ENCODE measurements around the gene LSMEM2.
A peak's percentile ranks its signal among the peaks of the same experiment; 100 is the strongest.

LSMEM2 gene

DNA sequence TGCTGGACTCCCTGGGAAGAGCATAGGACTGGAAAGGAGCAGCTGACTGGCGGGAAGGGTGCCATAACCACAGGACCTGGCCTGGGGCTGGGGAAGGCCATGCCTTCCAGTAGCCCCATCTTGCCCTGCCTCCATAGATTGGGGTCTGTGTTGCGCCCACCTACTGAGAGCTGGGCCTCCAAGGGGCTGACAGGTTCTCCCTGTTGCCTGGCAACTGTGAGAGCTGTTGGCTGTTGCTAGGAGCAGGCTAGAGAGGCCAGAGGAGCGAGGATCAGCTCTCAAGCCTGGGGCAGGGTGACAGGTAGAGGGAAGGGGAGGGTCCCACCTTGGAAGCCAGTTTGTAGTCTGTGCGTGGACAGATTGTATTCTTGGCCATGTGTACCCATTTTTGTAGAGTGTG, 45.7 kb upstream of the LSMEM2 start:
- H3K9me3 Mint-ChIP-seq: no peaks in the 10 kb centered on the region
- peak overlapping the region; percentile 60 for H3K4me3 Mint-ChIP-seq
- H3K27ac Mint-ChIP-seq: peak overlapping the region; percentile 87
- DNase-seq: no peak
- peaks cover 75% of the 10 kb centered on the region for H3K4me1 Mint-ChIP-seq
- H3K27me3 Mint-ChIP-seq (ENCODE audit: low read depth, poor library complexity): peaks cover 3% of the 10 kb centered on the region
- TF ChIP-seq, protein P1, sequence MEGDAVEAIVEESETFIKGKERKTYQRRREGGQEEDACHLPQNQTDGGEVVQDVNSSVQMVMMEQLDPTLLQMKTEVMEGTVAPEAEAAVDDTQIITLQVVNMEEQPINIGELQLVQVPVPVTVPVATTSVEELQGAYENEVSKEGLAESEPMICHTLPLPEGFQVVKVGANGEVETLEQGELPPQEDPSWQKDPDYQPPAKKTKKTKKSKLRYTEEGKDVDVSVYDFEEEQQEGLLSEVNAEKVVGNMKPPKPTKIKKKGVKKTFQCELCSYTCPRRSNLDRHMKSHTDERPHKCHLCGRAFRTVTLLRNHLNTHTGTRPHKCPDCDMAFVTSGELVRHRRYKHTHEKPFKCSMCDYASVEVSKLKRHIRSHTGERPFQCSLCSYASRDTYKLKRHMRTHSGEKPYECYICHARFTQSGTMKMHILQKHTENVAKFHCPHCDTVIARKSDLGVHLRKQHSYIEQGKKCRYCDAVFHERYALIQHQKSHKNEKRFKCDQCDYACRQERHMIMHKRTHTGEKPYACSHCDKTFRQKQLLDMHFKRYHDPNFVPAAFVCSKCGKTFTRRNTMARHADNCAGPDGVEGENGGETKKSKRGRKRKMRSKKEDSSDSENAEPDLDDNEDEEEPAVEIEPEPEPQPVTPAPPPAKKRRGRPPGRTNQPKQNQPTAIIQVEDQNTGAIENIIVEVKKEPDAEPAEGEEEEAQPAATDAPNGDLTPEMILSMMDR (IDR thresholded peaks at IDR 0.05): no peak
- H3K36me3 Mint-ChIP-seq (ENCODE audit: low read depth): no peaks in the 10 kb centered on the region

DNA sequence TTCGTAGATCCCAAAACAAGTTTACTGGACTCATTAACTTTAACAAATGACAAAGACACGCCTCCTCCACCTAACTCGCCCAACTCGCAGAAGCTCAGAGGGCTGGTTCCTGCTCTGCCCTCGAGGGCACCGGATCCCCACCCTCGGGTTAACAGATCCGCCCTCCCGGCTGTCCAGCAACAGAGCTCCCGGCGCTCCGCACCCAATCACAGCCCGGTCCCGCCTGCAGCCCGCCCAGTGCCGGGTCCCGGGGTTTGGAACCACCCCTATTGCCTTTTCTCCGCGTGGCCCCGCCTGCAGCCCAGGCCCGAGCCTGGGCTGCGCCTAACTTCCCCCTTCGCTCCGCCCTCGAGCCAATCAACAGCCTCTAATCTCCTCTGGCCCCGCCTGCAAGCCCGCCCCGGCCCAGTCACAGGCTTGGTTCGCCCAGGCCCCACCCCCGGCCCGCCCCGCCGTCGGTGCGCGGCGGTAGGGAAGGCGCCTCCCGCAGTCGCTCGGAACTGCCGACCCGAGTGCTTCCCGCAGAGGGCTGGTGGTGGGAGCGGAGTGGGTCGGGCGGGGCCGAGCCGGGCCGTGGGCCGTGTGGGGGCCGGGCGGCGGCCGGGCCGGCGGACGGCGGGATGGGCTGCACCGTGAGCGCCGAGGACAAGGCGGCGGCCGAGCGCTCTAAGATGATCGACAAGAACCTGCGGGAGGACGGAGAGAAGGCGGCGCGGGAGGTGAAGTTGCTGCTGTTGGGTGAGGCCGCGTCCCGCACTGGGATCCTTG, 43.0 kb upstream of the LSMEM2 start, which contains the start of gene GNAI2:
GNAI2 (plus strand) TSS at position 489 of the 768 bp plus-strand sequence; CDS start at position 621, 132 bp downstream.
- Mint-ChIP-seq H3K9me3 (no peaks in the 10 kb centered on the region), H3K4me3 (peak within 1 kb of the TSS; percentile 94), H3K27ac (peak within 1 kb of the TSS; percentile 90), H3K27me3 (ENCODE audit: low read depth, poor library complexity) (peaks cover 3% of the 10 kb centered on the region), H3K4me1 (peaks cover 79% of the 10 kb centered on the region), H3K36me3 (ENCODE audit: low read depth) (no peaks in the 10 kb centered on the region)
- DNase-seq: peak; percentile 98
- TF ChIP-seq, protein P1 (IDR thresholded peaks at IDR 0.05): no peak

DNA sequence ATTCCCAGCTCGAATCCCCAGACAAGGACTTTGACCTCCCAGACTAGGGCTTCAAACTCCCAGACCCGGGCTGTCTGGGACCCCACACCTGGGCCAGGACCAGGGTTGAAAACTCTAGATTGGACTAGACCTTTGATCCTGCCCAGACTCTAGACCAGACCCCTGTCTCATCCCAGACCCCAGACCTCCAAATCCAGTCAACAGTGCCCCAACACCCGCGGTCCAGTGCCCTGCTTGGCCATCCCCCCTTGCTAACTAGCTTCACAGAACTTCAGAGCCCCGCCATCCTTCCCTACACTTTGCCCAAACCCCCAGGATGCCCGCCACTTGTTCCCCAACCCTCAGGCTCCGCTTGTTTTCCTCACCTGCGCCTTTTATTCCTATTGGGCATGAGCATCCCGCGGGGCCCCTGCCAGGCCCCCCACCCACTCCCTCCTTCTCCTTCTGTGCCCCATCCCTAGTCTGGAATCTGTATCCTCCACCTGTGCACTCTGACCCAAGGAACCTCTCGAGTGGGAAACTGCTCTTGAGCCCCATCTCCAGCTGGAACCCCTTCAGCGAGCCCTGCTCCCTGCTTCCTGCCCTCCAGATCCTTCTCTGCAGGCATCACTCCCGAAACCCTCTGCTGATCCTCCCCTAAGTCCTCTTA, 42.3 kb upstream of the LSMEM2 start:
- peaks cover 3% of the 10 kb centered on the region for H3K27me3 Mint-ChIP-seq (ENCODE audit: low read depth, poor library complexity)
- peaks cover 79% of the 10 kb centered on the region for H3K4me1 Mint-ChIP-seq
- H3K36me3 Mint-ChIP-seq (ENCODE audit: low read depth): no peaks in the 10 kb centered on the region
- H3K27ac Mint-ChIP-seq: peak overlapping the region; percentile 90
- no peaks in the 10 kb centered on the region for H3K9me3 Mint-ChIP-seq
- no peak for DNase-seq
- TF ChIP-seq, protein P1 (IDR thresholded peaks at IDR 0.05): no peak
- peak overlapping the region; percentile 94 for H3K4me3 Mint-ChIP-seq

DNA sequence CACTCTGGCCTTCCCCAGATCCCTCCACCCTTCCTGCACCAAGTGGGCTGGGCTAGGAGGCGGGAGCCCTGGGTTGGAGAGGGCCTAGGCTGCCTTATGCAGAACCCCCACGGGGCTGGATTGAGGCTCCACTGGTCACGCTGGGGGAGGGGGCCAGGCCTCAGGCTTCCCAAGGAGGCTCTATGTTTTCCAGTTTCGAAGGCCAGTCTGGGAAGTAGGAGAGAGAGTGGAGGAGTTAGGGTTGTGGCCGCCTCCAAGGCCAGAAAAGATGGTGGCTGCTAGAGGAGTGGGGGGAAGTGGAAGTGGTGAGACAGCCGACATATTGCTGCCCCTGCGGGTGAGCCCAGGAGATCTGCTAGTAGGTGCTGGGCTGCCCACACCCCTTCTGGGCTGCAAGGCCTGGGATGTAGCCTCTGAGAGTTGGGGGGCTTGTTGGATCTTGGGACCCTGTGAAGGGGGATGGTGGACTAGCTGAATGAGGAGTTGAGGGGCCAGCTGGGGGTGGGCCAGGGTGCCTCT, 41.7 kb upstream of the LSMEM2 start:
- peak; percentile 40 for DNase-seq
- peaks cover 3% of the 10 kb centered on the region for H3K27me3 Mint-ChIP-seq (ENCODE audit: low read depth, poor library complexity)
- peaks cover 83% of the 10 kb centered on the region for H3K4me1 Mint-ChIP-seq
- H3K9me3 Mint-ChIP-seq: no peaks in the 10 kb centered on the region
- TF ChIP-seq, protein P1 (IDR thresholded peaks at IDR 0.05): no peak
- peak overlapping the region; percentile 90 for H3K27ac Mint-ChIP-seq
- H3K36me3 Mint-ChIP-seq (ENCODE audit: low read depth): no peaks in the 10 kb centered on the region
- H3K4me3 Mint-ChIP-seq: peak overlapping the region; percentile 94

DNA sequence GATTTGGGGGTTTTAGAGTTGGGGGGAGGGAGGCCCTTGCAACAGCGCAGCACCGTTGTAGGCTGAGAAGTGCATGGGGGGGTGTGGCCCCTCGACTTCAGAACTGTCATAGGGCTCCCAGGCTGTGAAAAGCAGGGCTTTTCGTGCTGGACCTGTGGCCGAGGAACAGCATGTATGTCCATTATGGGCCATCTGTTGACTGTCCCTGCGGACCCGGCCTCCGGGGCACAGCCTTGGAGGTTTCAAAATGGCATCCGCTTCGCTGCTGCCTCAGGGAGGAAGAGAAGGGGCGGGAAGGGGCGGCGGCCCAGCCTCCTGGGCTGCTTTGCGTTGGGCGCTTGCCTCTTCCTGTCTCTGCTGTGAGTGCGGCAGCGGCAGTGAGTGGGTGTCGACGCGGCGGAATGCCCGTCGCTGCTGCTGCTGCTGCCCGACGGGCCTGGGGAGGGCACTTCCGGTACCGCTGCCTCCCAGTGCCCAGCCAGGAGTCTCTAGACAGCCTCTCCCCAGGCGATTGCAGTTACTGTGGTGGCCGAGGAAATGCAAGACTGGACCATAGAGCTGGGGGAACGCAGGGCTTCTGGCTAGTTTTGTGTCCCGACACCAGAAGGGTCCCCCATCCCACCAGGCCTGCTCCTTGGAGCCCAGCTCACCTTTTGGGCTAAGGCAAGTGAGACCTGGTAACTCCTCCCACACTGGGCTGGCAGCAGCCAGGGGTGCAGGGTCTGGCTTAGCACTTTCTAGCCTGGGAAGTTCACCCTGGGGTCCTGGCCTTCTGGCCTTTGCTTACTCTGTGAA, 40.9 kb upstream of the LSMEM2 start:
- peak; percentile 70 for DNase-seq
- Mint-ChIP-seq H3K4me1 (peaks cover 82% of the 10 kb centered on the region), H3K36me3 (ENCODE audit: low read depth) (no peaks in the 10 kb centered on the region)

More for the DNA sequence above, 40.9 kb upstream of the LSMEM2 start:
- Mint-ChIP-seq H3K27me3 (ENCODE audit: low read depth, poor library complexity) (peaks cover under 1% of the 10 kb centered on the region), H3K9me3 (no peaks in the 10 kb centered on the region), H3K4me3 (peak overlapping the region; percentile 94), H3K27ac (peak overlapping the region; percentile 90)
- TF ChIP-seq, protein P1 (IDR thresholded peaks at IDR 0.05): no peak
